HepG2 (cell line): Measurements from ENCODE around the gene CLEC4D. TPM values are rescaled to one million over a fixed set of nuclear protein-coding genes. Genes with fewer than 3 reads are reported as not detected.

ENCODE experiments used
- ATAC-seq: fragments of 200-7000 bp; cut with Tn5 transposase; 3 replicates; pipeline ENCODE4 v1.9.1; 2020; ENCODE audit warnings: mild to moderate bottlenecking, moderate library complexity
- BruUV-seq: library from RNA; stranded (reverse); fragments of 400-500 nt; replicated peaks from 2 replicates; lab custom pipeline; 2021; lab: Mats Ljungman, UMichigan
- CTCF ChIA-PET: fragments of 300-600 bp; formaldehyde crosslinking; extraction: SDS; loops from one replicate; lab custom pipeline; 2021; ENCODE audit warnings: low total read pairs, inconsistent platforms, low intra/inter-chr PET ratio; lab: Yijun Ruan, JAX
- POLR2A ChIA-PET: fragments of 350-600 bp; sonication (Branson Sonifier 250); formaldehyde crosslinking; loops from one replicate; lab custom pipeline; 2020; ENCODE audit warnings: antibody characterized with exemption, inconsistent platforms; lab: Yijun Ruan, JAX
- DNase-seq: peaks from one replicate; pipeline ENCODE4 v3.0.0-alpha.2; 2015; ENCODE audit warnings: low spot score
- FAIRE-seq: peaks from 3 replicates; lab custom pipeline; 2011; peaks lifted over from hg19 to GRCh38; lab: Jason Lieb, UNC
- H2AFZ ChIP-seq: one replicate; pipeline ENCODE4 v1.6.1; 2011; ENCODE audit warnings: low read length, inconsistent platforms
- H3K27ac ChIP-seq: fragments of 300-600 bp; 3 replicates; pipeline ENCODE4 v1.8.0; 2011; ENCODE audit warnings: mixed run types, mild to moderate bottlenecking, mixed read lengths, low read length, inconsistent platforms; ENCODE audit not compliant: insufficient read depth; ENCODE audit errors: extremely low read length
- H3K27me3 ChIP-seq, 2 experiments: fragments of 200-600 bp in 1 of 2; 2 replicates in 1 of 2; 3 replicates in 1 of 2; pipeline versions ENCODE4 v1.6.0 to v1.8.0; 2011; ENCODE audit warnings: low read length in 2 of 2, mild to moderate bottlenecking in 2 of 2, moderate library complexity in 2 of 2, inconsistent platforms in 1 of 2; ENCODE audit not compliant: insufficient read depth in 2 of 2, control insufficient read depth in 1 of 2
- H3K36me3 ChIP-seq, 2 experiments: fragments of 200-600 bp in 1 of 2; replicated peaks in 1 of 2; 2 replicates in 1 of 2; 3 replicates in 1 of 2; pipeline versions ENCODE4 v1.5.1 to v1.8.0; 2011; ENCODE audit warnings: low read length in 2 of 2, inconsistent platforms in 1 of 2; ENCODE audit not compliant: insufficient read depth in 2 of 2, control insufficient read depth in 1 of 2
- H3K4me1 ChIP-seq: 2 replicates; pipeline ENCODE4 v1.5.1; 2012; ENCODE audit warnings: low read length, inconsistent platforms; ENCODE audit not compliant: insufficient read depth
- H3K4me2 ChIP-seq: 2 replicates; pipeline ENCODE4 v1.6.0; 2011; ENCODE audit warnings: low read depth, low read length, inconsistent platforms
- H3K4me3 ChIP-seq, 3 experiments: fragments of 200-600 bp in 1 of 3; sonication (generic), shearing (Covaris generic) in 1 of 3; replicated peaks in 1 of 3; 2 replicates each; pipeline ENCODE4 v1.5.1; 2011 to 2016; ENCODE audit warnings: low read length in 3 of 3, inconsistent platforms in 2 of 3, low read depth in 2 of 3, mild to moderate bottlenecking in 2 of 3, control low read depth in 1 of 3, mixed read lengths in 1 of 3; ENCODE audit not compliant: insufficient read depth in 1 of 3
- H3K79me2 ChIP-seq: one replicate; pipeline ENCODE4 v1.6.1; 2011; ENCODE audit warnings: low read length, inconsistent platforms; ENCODE audit not compliant: insufficient read depth
- H3K9ac ChIP-seq: 2 replicates; pipeline ENCODE4 v1.6.0; 2011; ENCODE audit warnings: mild to moderate bottlenecking, low read depth, low read length, inconsistent platforms; ENCODE audit not compliant: insufficient read depth
- H3K9me3 ChIP-seq: 2 replicates; pipeline ENCODE4 v1.5.1; 2012; ENCODE audit warnings: mild to moderate bottlenecking, low read length
- H4K20me1 ChIP-seq: 2 replicates; pipeline ENCODE4 v1.6.0; 2011; ENCODE audit warnings: inconsistent platforms, mild to moderate bottlenecking, low read length, moderate library complexity; ENCODE audit not compliant: insufficient read depth
- MEIS2 ChIP-seq: sonication (generic); formaldehyde crosslinking; IDR thresholded peaks from 2 replicates; pipeline ENCODE4 v1.9.0; 2021; ENCODE audit warnings: mild to moderate bottlenecking, missing genetic modification reagents
- SSRP1 ChIP-seq: IDR thresholded peaks from 2 replicates; pipeline ENCODE4 v1.6.1; 2016; ENCODE audit warnings: control low read depth
- TP53 ChIP-seq: sonication (generic); formaldehyde crosslinking; conservative IDR thresholded peaks from 2 replicates; pipeline ENCODE4 v1.4.0; 2020; ENCODE audit warnings: missing genetic modification reagents
- ZBTB38 ChIP-seq: sonication (generic); formaldehyde crosslinking; IDR thresholded peaks from 2 replicates; pipeline ENCODE4 v1.5.1; 2020; ENCODE audit warnings: mild to moderate bottlenecking, missing genetic modification reagents
- ZNF563 ChIP-seq: sonication (generic); formaldehyde crosslinking; IDR thresholded peaks from 2 replicates; pipeline ENCODE4 v1.8.0; 2022; ENCODE audit warnings: mild to moderate bottlenecking, moderate library complexity, missing genetic modification reagents
- ZSCAN25 ChIP-seq: sonication (generic); formaldehyde crosslinking; IDR thresholded peaks from 2 replicates; pipeline ENCODE4 v1.8.0; 2022; ENCODE audit warnings: mild to moderate bottlenecking, missing genetic modification reagents
- WGBS: methylation state at CpG from one replicate; pipeline ENCODE4 v1.1.6; 2017; ENCODE audit warnings: low lambda C conversion rate; 5-methylcytosine and 5-hydroxymethylcytosine counted together
- in situ Hi-C: cut with HindIII; loops from 2 replicates; pipeline ENCODE4 v1.10.0; 2017; ENCODE audit warnings: low pct_unique_long_range_greater_than_20kb; ENCODE audit not compliant: extremely low pct_ligation_motif_present
- intact Hi-C: fragments of 100-400 bp; cut with micrococcal nuclease; formaldehyde crosslinking; loops from one replicate; pipeline ENCODE4 v1.10.0; 2022; ENCODE audit not compliant: unreplicated experiment
- polyA plus RNA-seq, 8 experiments: library from polyadenylated mRNA; depleted of rRNA in 3 of 8; stranded (reverse) in 7 of 8; unstranded in 1 of 8; fragments of >200 nt; fragmentation: Illumina TruSeq in 4 of 8; extraction: Trizol in 4 of 8; gene quantifications; 2 replicates each; pipeline versions ENCODE4 v1.2.1 to v1.2.3, GENCODE V29; 2011 to 2016; ENCODE audit warnings: low read depth in 4 of 8, missing spikeins in 1 of 8, mixed read lengths in 1 of 8; ENCODE audit not compliant: insufficient read depth in 1 of 8
- total RNA-seq, 5 experiments: library from RNA; depleted of rRNA; stranded (reverse); fragments of >200 nt; fragmentation: Illumina TruSeq; extraction: Trizol; gene quantifications; 2 replicates each; pipeline ENCODE4 v1.2.3, GENCODE V29; 2016; ENCODE audit warnings: low read depth in 1 of 5
- TF ChIP-seq, protein P1 (sequence below): sonication (generic); formaldehyde crosslinking; IDR thresholded peaks from 2 replicates; pipeline ENCODE4 v1.4.0; 2020; ENCODE audit warnings: mild to moderate bottlenecking, missing genetic modification reagents
- TF ChIP-seq, protein P2 (sequence below), 2 experiments: sonication (generic) in 1 of 2; formaldehyde crosslinking in 1 of 2; IDR thresholded peaks; 2 replicates each; pipeline versions ENCODE4 v1.6.1 to v1.9.0; 2014 to 2022; ENCODE audit warnings: antibody characterized with exemption in 1 of 2, borderline replicate concordance in 1 of 2, inconsistent platforms in 1 of 2, low read depth in 1 of 2, missing genetic modification reagents in 1 of 2
- TF ChIP-seq, protein P3 (sequence below): IDR thresholded peaks from 2 replicates; pipeline ENCODE4 v1.6.1; 2016; ENCODE audit warnings: control low read depth

Gene CLEC4D
- total and polyA plus RNA-seq, 2 of the 13 experiments (the other 11 are each of a cell fraction or from before 2014, with no cell fraction given), result not detected

DNA sequence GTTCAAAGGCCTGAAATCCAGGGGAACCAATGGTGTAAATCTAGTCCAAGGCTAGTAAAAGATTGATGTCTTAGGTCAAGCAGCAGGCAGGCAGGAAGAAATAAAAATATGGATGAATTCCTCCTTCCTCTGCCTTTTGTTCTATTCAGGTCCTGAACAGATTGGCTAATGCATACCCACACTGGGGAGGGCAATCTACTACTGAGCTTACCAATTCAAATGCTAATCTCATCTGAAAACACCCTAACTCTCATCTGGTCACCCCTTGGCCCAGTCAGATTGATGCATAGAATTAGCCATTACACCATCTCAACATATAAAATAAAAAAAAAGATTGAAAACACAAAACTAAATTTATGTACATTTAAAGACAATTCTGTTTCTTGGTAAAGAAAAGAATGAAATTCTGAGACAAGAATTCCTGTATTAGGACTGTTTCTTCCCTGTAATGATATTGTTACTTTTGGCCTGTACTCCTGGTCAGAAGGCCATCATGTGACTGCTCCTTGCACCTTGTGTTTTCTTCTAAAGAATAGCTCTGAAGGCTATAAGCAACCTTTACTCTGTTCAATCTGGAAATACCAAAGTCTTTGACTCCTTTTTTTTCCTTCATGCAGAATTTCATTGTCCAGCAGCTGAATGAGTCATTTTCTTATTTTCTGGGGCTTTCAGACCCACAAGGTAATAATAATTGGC is 37.6 kb upstream of the CLEC4D start (continued):
- TF ChIP-seq, protein P1, sequence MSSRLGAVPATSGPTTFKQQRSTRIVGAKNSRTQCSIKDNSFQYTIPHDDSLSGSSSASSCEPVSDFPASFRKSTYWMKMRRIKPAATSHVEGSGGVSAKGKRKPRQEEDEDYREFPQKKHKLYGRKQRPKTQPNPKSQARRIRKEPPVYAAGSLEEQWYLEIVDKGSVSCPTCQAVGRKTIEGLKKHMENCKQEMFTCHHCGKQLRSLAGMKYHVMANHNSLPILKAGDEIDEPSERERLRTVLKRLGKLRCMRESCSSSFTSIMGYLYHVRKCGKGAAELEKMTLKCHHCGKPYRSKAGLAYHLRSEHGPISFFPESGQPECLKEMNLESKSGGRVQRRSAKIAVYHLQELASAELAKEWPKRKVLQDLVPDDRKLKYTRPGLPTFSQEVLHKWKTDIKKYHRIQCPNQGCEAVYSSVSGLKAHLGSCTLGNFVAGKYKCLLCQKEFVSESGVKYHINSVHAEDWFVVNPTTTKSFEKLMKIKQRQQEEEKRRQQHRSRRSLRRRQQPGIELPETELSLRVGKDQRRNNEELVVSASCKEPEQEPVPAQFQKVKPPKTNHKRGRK (CRISPR knock-in tag), result no peak
- no peak for TF ChIP-seq SSRP1 (CRISPR knock-in tag)

DNA sequence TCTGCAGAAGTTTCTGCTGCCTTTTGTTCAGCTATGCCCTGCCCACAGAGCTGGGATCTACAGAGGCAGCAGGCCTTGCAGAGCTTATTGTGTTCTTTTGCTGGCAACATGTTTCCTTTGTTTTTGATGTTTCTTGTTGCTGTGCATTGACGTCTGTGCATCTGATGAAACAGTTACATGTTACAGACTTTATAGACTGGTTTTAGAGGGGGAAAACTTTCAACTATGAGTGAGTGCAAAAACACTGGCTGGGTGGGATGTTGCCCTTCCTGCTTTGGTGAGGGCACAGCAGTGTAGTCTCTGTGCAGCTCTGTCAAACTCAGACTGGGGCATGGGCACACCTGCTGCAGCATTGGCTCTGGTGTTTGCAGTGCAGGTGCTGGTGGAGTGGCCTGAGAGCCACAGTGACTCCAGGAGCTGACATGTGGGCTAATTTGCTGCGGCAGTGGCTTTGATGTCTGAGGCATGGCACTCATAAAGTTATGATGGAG is 30.7 kb upstream of the CLEC4D start:
- no peak overlapping the region for H2AFZ ChIP-seq
- H3K4me2 ChIP-seq, result no peak overlapping the region
- H3K79me2 ChIP-seq, result no peaks in the 10 kb centered on the region
- H3K4me3 ChIP-seq, result no peak overlapping the region
- DNase-seq (no peak), FAIRE-seq (no peak), ATAC-seq (no peak)
- no peak overlapping the region for H3K27ac ChIP-seq
- no peak overlapping the region for H3K9ac ChIP-seq
- no TSS peak for BruUV-seq
- in situ Hi-C loops (no loop called here), intact Hi-C loops (no loop called here)
- H3K36me3 ChIP-seq, result no peaks in the 10 kb centered on the region
- ChIA-PET CTCF (no interaction called here), POLR2A (no interaction called here)
- TF ChIP-seq ZNF563 (CRISPR knock-in tag) (no peak), MEIS2 (no peak), ZSCAN25 (no peak), TP53 (CRISPR knock-in tag) (no peak), ZBTB38 (CRISPR knock-in tag) (no peak)
- TF ChIP-seq, protein P2, sequence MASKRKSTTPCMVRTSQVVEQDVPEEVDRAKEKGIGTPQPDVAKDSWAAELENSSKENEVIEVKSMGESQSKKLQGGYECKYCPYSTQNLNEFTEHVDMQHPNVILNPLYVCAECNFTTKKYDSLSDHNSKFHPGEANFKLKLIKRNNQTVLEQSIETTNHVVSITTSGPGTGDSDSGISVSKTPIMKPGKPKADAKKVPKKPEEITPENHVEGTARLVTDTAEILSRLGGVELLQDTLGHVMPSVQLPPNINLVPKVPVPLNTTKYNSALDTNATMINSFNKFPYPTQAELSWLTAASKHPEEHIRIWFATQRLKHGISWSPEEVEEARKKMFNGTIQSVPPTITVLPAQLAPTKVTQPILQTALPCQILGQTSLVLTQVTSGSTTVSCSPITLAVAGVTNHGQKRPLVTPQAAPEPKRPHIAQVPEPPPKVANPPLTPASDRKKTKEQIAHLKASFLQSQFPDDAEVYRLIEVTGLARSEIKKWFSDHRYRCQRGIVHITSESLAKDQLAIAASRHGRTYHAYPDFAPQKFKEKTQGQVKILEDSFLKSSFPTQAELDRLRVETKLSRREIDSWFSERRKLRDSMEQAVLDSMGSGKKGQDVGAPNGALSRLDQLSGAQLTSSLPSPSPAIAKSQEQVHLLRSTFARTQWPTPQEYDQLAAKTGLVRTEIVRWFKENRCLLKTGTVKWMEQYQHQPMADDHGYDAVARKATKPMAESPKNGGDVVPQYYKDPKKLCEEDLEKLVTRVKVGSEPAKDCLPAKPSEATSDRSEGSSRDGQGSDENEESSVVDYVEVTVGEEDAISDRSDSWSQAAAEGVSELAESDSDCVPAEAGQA (IDR thresholded peaks at IDR 0.05; ENCODE audit: low read depth), result no peak
- TF ChIP-seq, protein P2 (CRISPR knock-in tag; IDR thresholded peaks at IDR 0.05; ENCODE audit: borderline replicate concordance), result no peak
- TF ChIP-seq, protein P3, sequence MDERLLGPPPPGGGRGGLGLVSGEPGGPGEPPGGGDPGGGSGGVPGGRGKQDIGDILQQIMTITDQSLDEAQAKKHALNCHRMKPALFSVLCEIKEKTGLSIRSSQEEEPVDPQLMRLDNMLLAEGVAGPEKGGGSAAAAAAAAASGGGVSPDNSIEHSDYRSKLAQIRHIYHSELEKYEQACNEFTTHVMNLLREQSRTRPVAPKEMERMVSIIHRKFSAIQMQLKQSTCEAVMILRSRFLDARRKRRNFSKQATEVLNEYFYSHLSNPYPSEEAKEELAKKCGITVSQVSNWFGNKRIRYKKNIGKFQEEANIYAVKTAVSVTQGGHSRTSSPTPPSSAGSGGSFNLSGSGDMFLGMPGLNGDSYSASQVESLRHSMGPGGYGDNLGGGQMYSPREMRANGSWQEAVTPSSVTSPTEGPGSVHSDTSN (CRISPR knock-in tag), result no peak
- no peaks in the 10 kb centered on the region for H3K9me3 ChIP-seq
- no peaks in the 10 kb centered on the region for H3K27me3 ChIP-seq
- WGBS, result 0% methylated on average over 2 of the region's 2 CpGs
- H3K4me1 ChIP-seq, result no peaks in the 10 kb centered on the region
- no peaks in the 10 kb centered on the region for H4K20me1 ChIP-seq
